NCI-H82 (cell line): Measurements from ENCODE around the gene CRMP1.

Source experiments
- DNase-seq: peaks from one replicate; lab custom pipeline; 2025; lab: John Stamatoyannopoulos, UW

The CRMP1 gene

GRCh38 chr4:5893004-5893580, at the start of gene CRMP1:
Gene CRMP1 (minus strand): TSS chr4:5893086. CDS start chr4:5892969, 117 bp downstream.
- peak; percentile 90 for DNase-seq

GRCh38 chr4:5941601-5942000, 48.7 kb upstream of the CRMP1 start:
- peak; percentile 25 for DNase-seq

GRCh38 chr4:5940470-5941203, 47.8 kb upstream of the CRMP1 start:
- DNase-seq: peak; percentile 13

- DNase-seq: no peak
These were observed 41.3 kb upstream of the CRMP1 start for GRCh38 chr4:5933996-5934831.

GRCh38 chr4:5933116-5933515, 40.2 kb upstream of the CRMP1 start:
- DNase-seq: no peak

- no peak for DNase-seq
These were observed 39.2 kb upstream of the CRMP1 start for GRCh38 chr4:5932035-5932568.

GRCh38 chr4:5931526-5931925, 38.6 kb upstream of the CRMP1 start:
- DNase-seq: no peak

- DNase-seq: no peak
These were observed 38.0 kb upstream of the CRMP1 start for GRCh38 chr4:5930876-5931275.

GRCh38 chr4:5930456-5930855, 37.6 kb upstream of the CRMP1 start:
- no peak for DNase-seq

GRCh38 chr4:5928844-5929420, 36.0 kb upstream of the CRMP1 start:
- DNase-seq: no peak

- DNase-seq: no peak
These were observed 35.4 kb upstream of the CRMP1 start for GRCh38 chr4:5928274-5928673.

GRCh38 chr4:5927747-5928146, 34.9 kb upstream of the CRMP1 start:
- no peak for DNase-seq

- DNase-seq: no peak
These were observed 34.2 kb upstream of the CRMP1 start for GRCh38 chr4:5927116-5927515.

- no peak for DNase-seq
These were observed 33.7 kb upstream of the CRMP1 start for GRCh38 chr4:5926598-5926997.

- DNase-seq: no peak
These were observed 32.7 kb upstream of the CRMP1 start for GRCh38 chr4:5925419-5926200.

- DNase-seq: no peak
These were observed 31.7 kb upstream of the CRMP1 start for GRCh38 chr4:5924461-5925125.

GRCh38 chr4:5923376-5923775, 30.5 kb upstream of the CRMP1 start:
- peak; percentile 23 for DNase-seq

- DNase-seq: no peak
These were observed 29.7 kb upstream of the CRMP1 start for GRCh38 chr4:5922556-5922955.

GRCh38 chr4:5921981-5922380, 29.1 kb upstream of the CRMP1 start:
- DNase-seq: no peak

- DNase-seq: no peak
These were observed 28.5 kb upstream of the CRMP1 start for GRCh38 chr4:5921101-5921980.
